NCI-H1092 treated with DMSO at 0.1 percent for 48 hours (cell line): ENCODE results near the gene CACNB2.
"Not testable (repeated sequence)": the region's sequence is repeated elsewhere in the genome, so short reads cannot be mapped to it uniquely, and the experiment has no call there.

Experiments used
- DNase-seq: peaks from one replicate; lab custom pipeline; 2025; lab: John Stamatoyannopoulos, UW

CACNB2 gene

GRCh38 chr10:18202680-18203460, 62.6 kb downstream of the CACNB2 start:
- no peak for DNase-seq

- DNase-seq: no peak
These were observed 63.2 kb downstream of the CACNB2 start for GRCh38 chr10:18203471-18203870.

GRCh38 chr10:18204039-18204835, 64.0 kb downstream of the CACNB2 start:
- DNase-seq: no peak

- DNase-seq: no peak
These were observed 65.0 kb downstream of the CACNB2 start for GRCh38 chr10:18205098-18205834.

GRCh38 chr10:18208186-18208585, 68.0 kb downstream of the CACNB2 start:
- DNase-seq: not testable (repeated sequence)

GRCh38 chr10:18209241-18209640, 69.0 kb downstream of the CACNB2 start:
- DNase-seq: no peak

- DNase-seq: no peak
These were observed 70.5 kb downstream of the CACNB2 start for GRCh38 chr10:18210711-18211110.

- no peak for DNase-seq
These were observed 71.6 kb downstream of the CACNB2 start for GRCh38 chr10:18211862-18212261.

- no peak for DNase-seq
These were observed 73.0 kb downstream of the CACNB2 start for GRCh38 chr10:18213271-18213670.

- no peak for DNase-seq
These were observed 74.7 kb downstream of the CACNB2 start for GRCh38 chr10:18214691-18215563.

GRCh38 chr10:18216482-18216881, 76.3 kb downstream of the CACNB2 start:
- DNase-seq: no peak

- DNase-seq: no peak
These were observed 77.4 kb downstream of the CACNB2 start for GRCh38 chr10:18217577-18217976.

- DNase-seq: no peak
These were observed 78.9 kb downstream of the CACNB2 start for GRCh38 chr10:18219146-18219545.

GRCh38 chr10:18221123-18221522, 80.9 kb downstream of the CACNB2 start:
- DNase-seq: no peak

- DNase-seq: no peak
These were observed 81.7 kb downstream of the CACNB2 start for GRCh38 chr10:18221882-18222281.

GRCh38 chr10:18222866-18223265, 82.6 kb downstream of the CACNB2 start:
- DNase-seq: no peak

- DNase-seq: no peak
These were observed 83.7 kb downstream of the CACNB2 start for GRCh38 chr10:18223898-18224297.

GRCh38 chr10:18224626-18225445, 84.6 kb downstream of the CACNB2 start:
- DNase-seq: no peak

- no peak for DNase-seq
These were observed 86.1 kb downstream of the CACNB2 start for GRCh38 chr10:18226336-18226735.

- DNase-seq: no peak
These were observed 89.6 kb downstream of the CACNB2 start for GRCh38 chr10:18229826-18230225.

- no peak for DNase-seq
These were observed 90.6 kb downstream of the CACNB2 start for GRCh38 chr10:18230794-18231193.
